Raji (cell line): ENCODE results near the gene TUFM.

Experiments used
- POLR2A ChIP-seq: IDR thresholded peaks from 2 replicates; pipeline ENCODE4 v1.6.1; 2011; ENCODE audit warnings: low read depth, low read length, control low read depth; ENCODE audit not compliant: insufficient read depth

TUFM gene

DNA sequence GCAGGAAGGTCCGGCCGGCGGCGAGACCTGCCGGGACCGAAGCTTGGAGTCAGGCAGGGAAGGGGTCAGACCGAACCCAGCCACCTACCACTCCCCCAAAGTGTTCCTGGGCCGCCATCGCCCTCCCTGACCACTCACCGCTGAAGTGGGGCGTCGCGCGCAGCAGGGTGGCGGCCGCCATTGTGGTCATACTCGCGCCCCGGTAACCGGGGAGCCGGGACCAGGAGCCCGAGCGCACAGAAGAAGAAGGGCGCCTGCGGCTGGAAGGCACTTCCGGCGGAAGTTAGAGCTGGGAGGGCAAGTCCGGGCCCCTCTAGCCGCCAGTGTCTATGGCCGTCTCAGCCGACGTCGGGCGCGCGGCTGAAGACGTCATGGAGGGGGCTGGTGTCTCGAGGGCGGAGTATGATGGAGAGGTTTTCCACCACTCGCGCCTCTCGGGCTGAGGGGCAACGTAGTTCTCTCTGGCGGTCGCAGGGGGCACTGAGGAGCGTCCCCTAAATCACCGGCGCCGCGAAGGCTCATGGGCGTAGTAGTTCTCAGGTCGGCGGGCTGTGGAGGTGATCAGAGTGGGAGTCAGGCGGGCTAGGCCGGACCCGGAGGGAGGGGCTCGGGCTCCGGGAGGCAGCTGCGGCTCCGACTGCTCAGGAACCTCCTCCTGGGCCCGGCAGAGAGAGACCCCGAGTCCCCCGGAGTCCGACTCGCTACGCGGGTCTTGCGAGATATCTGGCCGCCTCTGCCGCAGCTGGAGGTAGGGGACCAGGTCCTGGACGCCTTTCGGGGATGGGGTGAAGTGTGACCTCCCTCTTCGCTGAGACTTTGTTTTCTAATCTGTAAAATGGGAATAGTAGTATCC, at the start of gene TUFM:
TUFM (minus strand) TSS at position 269 of the 853 bp plus-strand sequence; CDS start at position 190, 79 bp downstream.
- TF ChIP-seq POLR2A = peak; percentile 80

DNA sequence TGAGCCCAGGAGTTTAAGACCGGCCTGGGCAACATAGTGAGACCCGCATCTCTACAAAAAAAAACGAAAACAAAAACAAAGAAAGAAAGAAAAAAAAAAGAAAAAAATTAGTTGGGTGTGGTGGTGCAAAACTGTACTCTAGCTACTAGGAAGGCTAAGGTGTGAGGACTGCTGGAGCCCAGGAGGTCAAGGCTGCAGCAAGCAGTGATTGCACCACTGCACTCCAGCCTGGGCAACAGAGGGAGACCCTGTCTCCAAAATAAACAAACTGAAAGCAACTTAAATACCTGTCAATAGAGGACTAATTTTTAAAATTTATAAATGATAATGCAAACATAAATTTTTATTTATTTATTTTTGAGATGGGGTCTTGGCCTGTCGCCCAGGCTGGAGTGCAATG, 49.5 kb upstream of the TUFM start:
- no peak for TF ChIP-seq POLR2A

DNA sequence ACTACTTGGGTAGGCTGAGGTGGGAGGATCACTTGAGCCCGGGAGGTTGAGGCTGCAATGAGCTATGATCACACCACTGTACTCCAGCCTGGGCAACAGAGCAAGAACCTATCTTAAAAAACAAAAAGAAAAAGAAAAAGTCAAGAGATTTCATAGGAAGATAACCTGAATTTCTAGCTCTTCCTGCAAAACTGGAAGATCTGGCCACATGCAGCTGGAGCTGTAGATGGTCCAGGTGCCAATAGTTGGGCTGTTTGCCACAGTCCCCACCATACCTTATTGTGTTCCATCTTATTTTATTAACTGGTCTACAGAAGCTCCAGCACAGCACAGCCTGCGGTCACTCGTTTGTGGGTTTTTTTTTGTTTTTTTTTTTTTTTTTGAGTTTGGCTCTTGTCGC, 47.1 kb upstream of the TUFM start:
- no peak for TF ChIP-seq POLR2A

DNA sequence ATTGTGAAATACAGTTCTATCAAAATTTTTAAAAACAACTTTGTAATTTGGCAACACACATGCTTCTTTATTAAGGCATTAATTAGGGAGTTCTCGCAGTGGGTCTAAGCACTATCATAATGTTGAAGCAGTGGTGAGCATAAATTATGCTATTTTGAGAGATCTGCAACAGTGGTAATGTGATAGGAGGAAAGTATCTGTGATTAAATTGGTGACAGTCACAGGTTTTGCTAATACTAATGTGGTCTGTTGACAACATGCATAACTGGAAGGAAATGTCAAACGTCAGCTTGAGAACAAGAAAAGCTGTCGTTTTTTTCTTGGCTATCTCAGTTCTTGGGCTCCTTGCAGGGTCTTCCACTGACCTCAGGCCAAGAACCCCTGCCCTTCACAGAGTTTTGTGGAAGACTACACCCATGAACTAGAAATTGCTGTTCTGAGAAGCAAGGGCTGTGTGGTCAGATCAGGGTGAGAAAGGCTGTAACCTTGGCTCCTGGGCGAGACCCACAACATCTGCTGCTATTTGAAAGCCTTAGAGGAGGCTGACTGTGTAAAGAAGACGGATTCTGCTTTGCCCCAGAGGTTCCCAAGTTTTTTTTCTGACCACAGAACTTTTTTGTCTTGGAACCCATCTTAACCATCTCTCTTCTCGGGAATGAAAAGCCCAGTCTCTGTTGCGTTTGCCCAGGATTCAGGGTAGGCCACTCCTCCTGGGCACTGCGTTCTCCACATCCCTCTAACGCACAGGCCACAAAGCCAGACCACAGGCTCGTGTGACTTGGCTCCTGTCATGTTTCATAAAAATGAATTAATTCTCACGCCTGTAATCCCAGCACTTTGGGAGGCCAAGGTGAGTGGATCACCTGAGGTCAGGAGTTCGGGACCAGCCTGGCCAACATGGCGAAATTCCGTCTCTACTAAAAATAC, 46.1 kb upstream of the TUFM start:
- no peak for TF ChIP-seq POLR2A

DNA sequence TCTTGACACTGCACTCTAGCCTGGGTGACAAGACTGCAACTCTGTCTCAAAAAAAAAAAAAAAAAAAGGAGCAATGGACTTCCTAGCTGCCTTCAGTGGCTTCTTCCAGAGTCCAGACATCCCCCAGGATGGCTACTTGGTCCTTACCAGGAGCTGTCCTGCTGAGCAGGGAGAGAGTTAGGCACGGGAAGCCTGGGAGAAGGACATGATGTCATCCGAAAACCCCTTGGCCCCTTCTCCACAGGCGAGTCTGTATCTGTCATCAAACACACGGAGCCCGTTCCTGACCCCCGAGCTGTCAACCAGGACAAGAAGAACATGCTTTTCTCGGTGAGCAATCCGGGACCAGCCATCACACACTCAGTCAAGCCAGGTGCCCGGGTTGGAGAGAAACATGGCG, 40.8 kb upstream of the TUFM start:
- no peak for TF ChIP-seq POLR2A

DNA sequence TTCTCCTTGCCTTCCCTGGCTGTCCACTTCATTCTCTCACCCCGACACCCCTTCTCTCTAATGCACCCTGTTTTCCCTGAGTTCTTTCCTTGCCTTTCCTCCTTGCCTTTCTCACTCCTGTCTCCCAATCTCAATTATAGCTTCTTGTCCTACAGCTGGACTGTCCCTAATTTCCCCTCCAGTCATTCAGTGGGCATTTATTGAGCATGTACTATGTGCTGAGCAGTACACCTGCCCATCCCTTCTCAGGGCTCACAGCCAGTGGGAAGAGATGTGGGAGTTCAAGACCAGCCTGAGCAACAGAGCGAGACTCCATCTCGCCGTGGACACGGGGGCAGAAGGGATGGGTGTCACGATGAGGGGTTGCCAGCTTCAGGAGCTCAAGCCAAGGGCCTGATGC, 37.9 kb upstream of the TUFM start:
- TF ChIP-seq POLR2A = no peak

DNA sequence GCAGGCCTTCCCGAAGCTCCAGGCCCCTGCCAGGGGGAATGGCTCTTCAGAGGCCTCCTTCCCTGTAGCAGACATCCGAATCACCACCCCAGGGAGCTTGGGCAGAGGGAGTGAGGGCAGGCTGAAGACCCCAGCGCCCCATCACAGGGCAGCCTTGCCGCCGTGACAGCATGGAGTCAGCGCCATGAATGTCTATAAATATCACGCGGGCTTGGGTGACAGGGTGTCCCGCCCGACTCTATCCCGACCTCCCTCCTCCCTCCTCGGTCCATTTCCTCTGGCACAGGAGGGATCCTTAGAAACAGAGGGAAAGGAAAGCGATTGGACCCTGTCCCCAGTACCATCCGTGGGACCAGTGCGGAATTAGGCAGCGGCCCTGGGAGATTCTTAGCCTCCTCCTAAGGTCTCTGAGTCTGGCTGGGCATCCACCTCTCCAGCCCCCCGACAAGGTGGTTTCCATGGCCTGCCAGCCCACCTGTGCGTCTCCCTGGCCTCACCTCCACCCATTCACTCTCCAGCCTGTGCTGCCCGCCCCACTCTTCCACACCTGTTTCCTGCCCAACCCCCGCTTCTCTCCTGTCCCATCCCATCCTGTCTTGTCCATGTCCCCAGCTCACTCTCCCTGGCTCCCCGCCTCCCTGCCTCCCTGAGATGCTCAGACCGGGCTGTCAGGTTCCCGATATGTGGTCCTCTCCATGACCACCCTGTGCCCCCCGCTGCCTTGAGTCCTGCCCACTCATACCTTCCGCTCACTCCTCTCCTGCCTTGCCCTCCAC, 37.3 kb upstream of the TUFM start:
- TF ChIP-seq POLR2A = no peak

DNA sequence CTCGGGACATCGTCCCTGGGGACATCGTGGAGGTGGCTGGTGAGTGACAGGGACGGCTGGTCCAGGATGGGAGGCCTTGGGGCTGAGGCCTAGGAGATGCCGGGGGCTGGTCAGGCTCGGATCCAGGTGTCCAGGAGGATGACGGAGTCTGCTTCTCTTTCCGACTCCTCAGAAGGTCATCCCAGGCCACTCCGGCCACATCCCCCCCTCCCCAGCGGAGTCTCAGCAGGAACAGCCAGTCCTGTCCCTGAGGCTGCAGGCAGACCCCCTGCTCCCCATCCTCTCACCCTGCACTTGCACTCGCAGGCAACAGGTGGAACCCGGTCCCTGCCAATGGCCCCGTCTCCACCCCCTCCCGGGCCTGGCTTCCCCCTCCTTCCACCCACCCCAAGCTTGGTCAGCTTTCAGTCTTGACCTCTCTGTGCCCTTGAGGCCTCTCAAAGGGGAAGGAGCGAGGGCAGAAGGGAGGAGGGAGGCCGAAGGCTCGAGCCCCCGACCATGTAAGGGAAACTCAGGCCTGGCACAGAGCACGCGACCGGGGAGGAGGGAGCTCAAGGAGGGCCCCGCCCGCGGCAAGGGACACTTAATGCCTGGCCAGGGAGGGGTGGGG, 36.5 kb upstream of the TUFM start:
- no peak for TF ChIP-seq POLR2A

DNA sequence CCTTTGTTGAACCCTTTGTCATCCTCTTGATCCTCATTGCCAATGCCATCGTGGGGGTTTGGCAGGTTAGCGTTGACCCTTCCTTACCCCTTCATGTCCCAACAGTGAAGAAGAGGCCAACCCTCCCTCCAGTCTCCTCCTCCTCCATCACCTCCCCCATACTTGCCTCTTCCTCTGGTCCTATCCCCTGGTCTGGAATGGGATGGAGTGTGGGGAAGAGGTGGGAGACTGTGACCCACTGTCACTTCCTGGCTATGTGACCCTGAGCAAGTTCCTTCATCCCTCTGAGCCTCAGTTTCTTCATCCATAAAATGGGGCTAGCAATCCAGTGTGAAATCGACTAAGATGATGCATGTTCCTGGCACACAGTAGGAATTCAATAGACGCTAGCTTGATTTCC, 34.8 kb upstream of the TUFM start:
- 0 out of 2 replicates have a peak, but pooled peaks have one; percentile 14 for TF ChIP-seq POLR2A

DNA sequence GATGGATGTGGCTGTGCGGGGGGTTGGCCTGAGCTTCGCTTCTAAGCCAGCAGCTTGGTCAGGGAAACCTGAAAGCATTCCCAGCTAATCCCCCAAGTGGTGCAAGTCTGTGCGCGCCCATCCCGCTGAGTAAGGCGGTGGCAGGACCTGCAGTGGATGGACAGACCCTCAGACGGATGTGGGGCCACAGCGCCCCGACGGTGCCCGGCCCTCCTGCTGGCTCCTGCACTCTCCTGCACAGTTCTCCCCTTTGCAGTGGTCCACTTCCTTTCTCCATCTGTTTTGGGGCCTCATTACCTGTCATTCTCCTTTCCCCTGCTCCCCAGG, 34.4 kb upstream of the TUFM start:
- no peak for TF ChIP-seq POLR2A

DNA sequence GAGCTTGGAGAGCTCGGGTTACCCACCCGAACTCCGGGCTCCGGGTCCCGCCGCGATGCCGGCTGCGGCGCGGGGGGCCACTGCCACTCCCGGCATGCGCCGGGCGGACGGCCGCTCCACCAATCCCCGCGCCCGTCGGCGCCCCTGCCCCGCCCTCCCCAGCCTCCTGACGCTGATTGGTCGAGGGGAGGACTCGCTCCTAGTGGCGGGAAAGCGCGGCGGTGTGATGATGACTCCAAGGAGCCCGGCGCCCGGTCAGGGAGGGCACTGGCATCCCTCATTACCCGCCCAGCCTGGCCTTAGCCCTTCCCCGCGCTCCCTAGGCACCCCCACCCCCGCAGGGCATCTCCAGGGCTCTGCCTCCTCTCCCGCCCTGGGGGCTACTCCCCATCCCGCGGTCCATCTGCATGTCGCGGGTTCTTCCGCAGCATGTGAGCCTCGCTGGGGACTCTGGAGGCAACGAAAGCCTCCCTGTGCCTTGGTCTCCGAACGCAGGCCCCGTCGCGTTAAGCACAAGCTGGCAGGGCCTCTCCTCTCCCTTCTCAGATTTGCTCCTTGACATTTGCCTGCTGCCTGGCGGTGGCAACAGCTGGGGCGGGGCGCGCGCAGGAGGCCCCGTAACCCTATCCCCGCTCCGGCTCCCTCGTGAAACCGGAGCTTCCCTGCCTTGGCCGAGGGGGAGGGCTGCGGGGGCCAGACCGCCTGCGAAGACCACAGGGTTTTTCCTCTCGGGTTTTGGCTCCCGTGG, 33.9 kb upstream of the TUFM start:
- peak; percentile 91 for TF ChIP-seq POLR2A

DNA sequence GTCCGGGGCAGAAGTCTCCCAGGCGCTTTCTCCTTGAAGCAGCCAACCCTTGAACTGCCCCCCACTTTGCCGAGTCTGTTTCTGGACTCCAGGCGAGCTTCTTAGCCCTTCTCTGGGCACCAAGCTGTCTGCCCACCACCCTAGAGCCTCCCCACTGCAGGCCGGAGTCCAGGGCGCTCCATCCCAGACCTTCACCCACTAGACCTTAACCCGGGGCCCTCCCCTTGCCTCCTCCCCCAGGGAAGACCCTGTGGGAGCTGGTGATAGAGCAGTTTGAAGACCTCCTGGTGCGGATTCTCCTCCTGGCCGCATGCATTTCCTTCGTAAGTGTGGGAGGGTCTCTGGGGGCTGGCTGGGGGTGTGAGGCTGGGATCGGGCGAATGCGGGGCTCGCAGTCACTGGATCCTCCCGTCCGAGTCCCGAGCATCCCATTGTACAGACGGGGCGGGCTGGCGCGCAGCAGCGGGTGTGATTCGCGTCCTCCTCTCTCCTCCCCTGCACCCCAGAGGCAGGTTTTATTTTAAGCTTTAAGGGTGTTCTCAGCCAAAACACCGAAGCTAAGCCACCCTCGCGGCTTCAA, 33.2 kb upstream of the TUFM start:
- TF ChIP-seq POLR2A = no peak; the same call in 1 of the 2 replicates

DNA sequence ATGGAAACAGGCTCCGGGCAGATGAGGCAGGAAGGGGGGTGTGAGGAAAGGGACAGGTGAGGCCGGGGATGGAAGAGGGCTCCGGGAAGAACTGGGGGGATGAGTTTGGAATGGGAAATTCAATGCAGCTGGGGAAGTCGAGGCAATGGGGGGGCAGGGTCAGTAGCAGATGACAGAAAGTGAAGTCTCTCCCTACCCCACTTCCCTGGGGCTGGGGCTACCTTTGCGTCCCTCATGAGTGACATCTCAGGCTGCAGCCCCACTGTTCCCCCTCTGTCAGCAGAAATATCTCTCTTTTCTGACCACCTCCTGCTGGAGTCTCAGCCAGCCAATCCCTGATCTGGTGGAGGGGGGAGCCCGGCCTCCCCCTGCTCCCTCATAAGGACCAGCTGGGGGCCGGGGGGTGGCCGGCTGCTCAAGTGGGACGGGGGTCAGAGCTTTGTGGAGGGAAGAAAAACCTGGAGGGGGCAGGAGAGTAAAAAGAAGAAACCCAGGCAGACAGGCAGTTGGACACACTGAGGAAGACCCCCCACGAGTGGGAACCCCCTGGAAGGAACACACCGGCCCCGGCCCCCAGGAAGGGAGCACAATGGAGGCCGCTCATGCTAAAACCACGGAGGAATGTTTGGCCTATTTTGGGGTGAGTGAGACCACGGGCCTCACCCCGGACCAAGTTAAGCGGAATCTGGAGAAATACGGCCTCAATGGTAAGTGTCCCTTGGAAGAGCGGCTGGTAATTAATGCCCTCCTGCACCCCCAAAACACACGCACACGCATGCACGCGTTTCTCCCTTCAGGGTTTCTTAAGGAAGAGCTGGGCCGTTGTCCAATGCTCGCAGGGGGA, 32.2 kb upstream of the TUFM start, which contains the start of gene ATP2A1:
ATP2A1 (plus strand) TSS at position 406 of the 844 bp plus-strand sequence; CDS start at position 590, 184 bp downstream.
- no peak for TF ChIP-seq POLR2A
